ENCODE measurements around the gene HBG2. TPM values are rescaled to one million over a fixed set of nuclear protein-coding genes. Genes with fewer than 3 reads are reported as not detected.
"Not testable (repeated sequence)": the region's sequence is repeated elsewhere in the genome, so short reads cannot be mapped to it uniquely, and the experiment has no call there.

The HBG2 gene
- 272 and 470 TPM in 2 replicates for total RNA-seq (2011; cell fraction: chromatin; rRNA removed; ENCODE audit: low replicate concordance)
- total RNA-seq (2011; cell fraction: nucleolus; rRNA removed) = 1,129 and 1,276 TPM in 2 replicates
- total RNA-seq (2011; cell fraction: nucleoplasm; rRNA removed) = 972 and 1,024 TPM in 2 replicates
- 4,133 and 5,659 TPM in 2 replicates for total RNA-seq (2014; rRNA removed)
- 14,495 and 14,520 TPM in 2 replicates for total RNA-seq (2014; rRNA removed; fragmentation: Illumina TruSeq; extraction: Trizol)
- total RNA-seq (2015; rRNA removed; fragmentation: Illumina TruSeq; extraction: Trizol) = 1,503 and 1,626 TPM in 2 replicates
- 9,242 and 9,746 TPM in 2 replicates for total RNA-seq (2021)
- 14,543 and 18,939 TPM in 2 replicates for polyA plus RNA-seq (2011; rRNA removed)
- polyA plus RNA-seq (2011; cell fraction: cytosol; rRNA removed) = 11,967 and 13,477 TPM in 2 replicates
- 3,033 and 3,867 TPM in 2 replicates for polyA plus RNA-seq (2011; cell fraction: nucleus; rRNA removed)
- 2,383 and 7,190 TPM in 2 replicates for polyA plus RNA-seq (2012)
- polyA plus RNA-seq (2014; fragmentation: Illumina TruSeq; extraction: Trizol) = 5,264 and 6,648 TPM in 2 replicates
- over 10,000 TPM; 53,065 to 58,619 TPM for polyA plus RNA-seq (2014; fragmentation: Nextera tagmentation; extraction: Ambion mirVana)
- polyA plus RNA-seq (2014; rRNA removed) = 10,515 and 11,063 TPM in 2 replicates
- 2,172 and 2,198 TPM in 2 replicates for polyA minus RNA-seq (2011; rRNA and poly(A)+ RNA removed)
- polyA minus RNA-seq (2011; cell fraction: cytosol; rRNA and poly(A)+ RNA removed) = 396 and 509 TPM in 2 replicates
- polyA minus RNA-seq (2011; cell fraction: nucleus; rRNA and poly(A)+ RNA removed) = 161 and 330 TPM in 2 replicates
- percentile 100 among the genes with signal in this experiment for Bru-seq, nascent RNA
- percentile 100 among the genes with signal in this experiment for BruChase-seq, experiment 1, labeled RNA remaining after a 2-hour chase
- BruChase-seq, experiment 2, labeled RNA remaining after a 6-hour chase = percentile 100 among the genes with signal in this experiment
- long read RNA-seq, experiment 1, transcript HBG2-201 (3 exons, 614 nt) = major isoform, 3,059 of 3,300 reads
- long read RNA-seq, experiment 1, partial matches to known transcripts = 239 of 3,300 reads
- long read RNA-seq, experiment 1, other reads (novel, unspliced or antisense) = 0 of 3,300 reads
- long read RNA-seq, experiment 2, transcript HBG2-201 (3 exons, 614 nt) = major isoform, 14,263 of 14,610 reads
- long read RNA-seq, experiment 2, transcript HBG2-203 (3 exons, 307 nt) = minor isoform, 7 of 14,610 reads
- long read RNA-seq, experiment 2, partial matches to known transcripts = 294 of 14,610 reads
- long read RNA-seq, experiment 2, other reads (novel, unspliced or antisense) = 46 of 14,610 reads
- long read RNA-seq, experiment 3, transcript HBG2-201 (3 exons, 614 nt) = major isoform, 16,035 of 16,045 reads
- long read RNA-seq, experiment 3, transcript HBG2-203 (3 exons, 307 nt) = minor isoform, 10 of 16,045 reads
- long read RNA-seq, experiment 3, partial matches to known transcripts = 0 of 16,045 reads
- long read RNA-seq, experiment 3, other reads (novel, unspliced or antisense) = 0 of 16,045 reads

DNA sequence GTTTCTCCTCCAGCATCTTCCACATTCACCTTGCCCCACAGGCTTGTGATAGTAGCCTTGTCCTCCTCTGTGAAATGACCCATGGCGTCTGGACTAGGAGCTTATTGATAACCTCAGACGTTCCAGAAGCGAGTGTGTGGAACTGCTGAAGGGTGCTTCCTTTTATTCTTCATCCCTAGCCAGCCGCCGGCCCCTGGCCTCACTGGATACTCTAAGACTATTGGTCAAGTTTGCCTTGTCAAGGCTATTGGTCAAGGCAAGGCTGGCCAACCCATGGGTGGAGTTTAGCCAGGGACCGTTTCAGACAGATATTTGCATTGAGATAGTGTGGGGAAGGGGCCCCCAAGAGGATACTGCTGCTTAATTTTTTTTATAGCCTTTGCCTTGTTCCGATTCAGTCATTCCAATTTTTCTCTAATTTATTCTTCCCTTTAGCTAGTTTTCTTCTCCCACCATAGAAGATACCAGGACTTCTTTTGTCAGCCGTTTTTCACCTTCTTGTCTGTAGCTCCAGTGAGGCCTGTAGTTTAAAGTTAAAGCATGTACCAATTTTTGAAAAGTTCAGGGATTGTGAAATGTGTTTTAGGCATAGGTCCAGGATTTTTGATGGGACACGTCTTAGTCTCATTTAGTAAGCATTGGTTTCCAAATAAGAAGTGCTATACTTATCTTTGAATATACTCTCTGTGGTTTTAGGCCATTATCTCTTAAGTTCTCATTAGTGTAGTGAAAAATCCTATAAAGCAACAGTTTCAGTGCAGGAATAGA, at the start of gene HBG2:
Gene HBG2 (minus strand): TSS at position 136 of the 768 bp plus-strand sequence. CDS start 53 bp downstream, at position 83.
- Histone ChIP-seq H3K4me2 (ENCODE audit: insufficient read depth, low read length) (peak within 1 kb of the TSS; percentile 94), H3K79me2 (ENCODE audit: control insufficient read depth, insufficient read depth, low read length) (peaks cover 67% of the 10 kb centered on the region), H3K4me1 (replicated peaks in 1 of 2; ENCODE audit: control insufficient read depth in 2 of 2, insufficient read depth in 2 of 2, low read length in 2 of 2) (peaks cover 25 to 40% of the 10 kb centered on the region in 2 experiments), H3K9ac (ENCODE audit: insufficient read depth in 1 of 2, low read depth in 2 of 2, low read length in 2 of 2) (peak within 1 kb of the TSS; percentile 70 to 85; a peak in 3 of 4 replicates), H3K4me3 (peak within 1 kb of the TSS; percentile 58), H3K36me3 (ENCODE audit: control insufficient read depth, insufficient read depth, low read length) (peaks cover 20% of the 10 kb centered on the region), H2AFZ (ENCODE audit: low read depth, low read length) (peak within 1 kb of the TSS; percentile 16; the same call in 1 of the 2 replicates), H3K27ac (ENCODE audit: extremely low read depth, low read depth, low read length) (peak within 1 kb of the TSS; percentile 67)
- WGBS (ENCODE audit: insufficient coverage, low coverage, missing lambda C conversion rate) = 4% methylated on average over 3 of the region's 9 CpGs
- POLR2A ChIA-PET = interaction anchor here (0.6 to 6.9 kb wide), 8 partner anchors 12 to 37 kb away, joined by 3 to 30 read pairs (median 4); partner anchors contain the start of gene HBE1
- FAIRE-seq = peak; percentile 100
- TSS peak; percentile 73 for BruUV-seq (replicated peaks)
- H3K9me1 ChIP-seq (ENCODE audit: control insufficient read depth, insufficient read depth, low read length); H3K27me3 ChIP-seq (ENCODE audit: control insufficient read depth in 2 of 2, insufficient read depth in 2 of 2, low read length in 2 of 2); CTCF ChIA-PET (ENCODE audit: low intra/inter-chr PET ratio); H3K9me3 ChIP-seq (replicated peaks; ENCODE audit: control insufficient read depth, insufficient read depth, low read depth, low read length); in situ Hi-C loops (cut with MboI); H4K20me1 ChIP-seq (replicated peaks; ENCODE audit: control insufficient read depth, insufficient read depth, low read length); intact Hi-C loops (cut with micrococcal nuclease); TF ChIP-seq FOXM1 (CRISPR knock-in tag; IDR thresholded peaks at IDR 0.05; ENCODE audit: low read depth): not testable (repeated sequence)
- peak in 1 of 4 experiments; percentile 32 for DNase-seq (ENCODE audit: extremely low read depth in 1 of 4, low spot score in 3 of 4)
- ATAC-seq = peak; percentile 85
- TF ChIP-seq ARNT (IDR thresholded peaks at IDR 0.05) = 0 out of 4 replicates have a peak, but pooled peaks of 1 of the 2 experiments have one; percentile 73
- peak; percentile 45; the same call in 1 of the 2 replicates for TF ChIP-seq FOXM1 (IDR thresholded peaks at IDR 0.05; ENCODE audit: low read depth)
- peak; percentile 29 for TF ChIP-seq TAF9B (IDR thresholded peaks at IDR 0.05; ENCODE audit: partially characterized antibody)
- TF ChIP-seq HDAC2 (IDR thresholded peaks at IDR 0.05) = 0 out of 2 replicates have a peak, but pooled peaks have one; percentile 44
- peak; percentile 14 to 21; a peak in 1 of 4 replicates for TF ChIP-seq RAD21 (CRISPR knock-in tag; conservative IDR thresholded peaks at IDR 0.05 in 1 of 2, IDR thresholded peaks at IDR 0.05 in 1 of 2)
- TF ChIP-seq, protein P1, sequence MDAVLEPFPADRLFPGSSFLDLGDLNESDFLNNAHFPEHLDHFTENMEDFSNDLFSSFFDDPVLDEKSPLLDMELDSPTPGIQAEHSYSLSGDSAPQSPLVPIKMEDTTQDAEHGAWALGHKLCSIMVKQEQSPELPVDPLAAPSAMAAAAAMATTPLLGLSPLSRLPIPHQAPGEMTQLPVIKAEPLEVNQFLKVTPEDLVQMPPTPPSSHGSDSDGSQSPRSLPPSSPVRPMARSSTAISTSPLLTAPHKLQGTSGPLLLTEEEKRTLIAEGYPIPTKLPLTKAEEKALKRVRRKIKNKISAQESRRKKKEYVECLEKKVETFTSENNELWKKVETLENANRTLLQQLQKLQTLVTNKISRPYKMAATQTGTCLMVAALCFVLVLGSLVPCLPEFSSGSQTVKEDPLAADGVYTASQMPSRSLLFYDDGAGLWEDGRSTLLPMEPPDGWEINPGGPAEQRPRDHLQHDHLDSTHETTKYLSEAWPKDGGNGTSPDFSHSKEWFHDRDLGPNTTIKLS (IDR thresholded peaks at IDR 0.05; ENCODE audit: borderline replicate concordance, low read depth) = peak; percentile 22; the same call in 1 of the 2 replicates
- TF ChIP-seq, protein P2, sequence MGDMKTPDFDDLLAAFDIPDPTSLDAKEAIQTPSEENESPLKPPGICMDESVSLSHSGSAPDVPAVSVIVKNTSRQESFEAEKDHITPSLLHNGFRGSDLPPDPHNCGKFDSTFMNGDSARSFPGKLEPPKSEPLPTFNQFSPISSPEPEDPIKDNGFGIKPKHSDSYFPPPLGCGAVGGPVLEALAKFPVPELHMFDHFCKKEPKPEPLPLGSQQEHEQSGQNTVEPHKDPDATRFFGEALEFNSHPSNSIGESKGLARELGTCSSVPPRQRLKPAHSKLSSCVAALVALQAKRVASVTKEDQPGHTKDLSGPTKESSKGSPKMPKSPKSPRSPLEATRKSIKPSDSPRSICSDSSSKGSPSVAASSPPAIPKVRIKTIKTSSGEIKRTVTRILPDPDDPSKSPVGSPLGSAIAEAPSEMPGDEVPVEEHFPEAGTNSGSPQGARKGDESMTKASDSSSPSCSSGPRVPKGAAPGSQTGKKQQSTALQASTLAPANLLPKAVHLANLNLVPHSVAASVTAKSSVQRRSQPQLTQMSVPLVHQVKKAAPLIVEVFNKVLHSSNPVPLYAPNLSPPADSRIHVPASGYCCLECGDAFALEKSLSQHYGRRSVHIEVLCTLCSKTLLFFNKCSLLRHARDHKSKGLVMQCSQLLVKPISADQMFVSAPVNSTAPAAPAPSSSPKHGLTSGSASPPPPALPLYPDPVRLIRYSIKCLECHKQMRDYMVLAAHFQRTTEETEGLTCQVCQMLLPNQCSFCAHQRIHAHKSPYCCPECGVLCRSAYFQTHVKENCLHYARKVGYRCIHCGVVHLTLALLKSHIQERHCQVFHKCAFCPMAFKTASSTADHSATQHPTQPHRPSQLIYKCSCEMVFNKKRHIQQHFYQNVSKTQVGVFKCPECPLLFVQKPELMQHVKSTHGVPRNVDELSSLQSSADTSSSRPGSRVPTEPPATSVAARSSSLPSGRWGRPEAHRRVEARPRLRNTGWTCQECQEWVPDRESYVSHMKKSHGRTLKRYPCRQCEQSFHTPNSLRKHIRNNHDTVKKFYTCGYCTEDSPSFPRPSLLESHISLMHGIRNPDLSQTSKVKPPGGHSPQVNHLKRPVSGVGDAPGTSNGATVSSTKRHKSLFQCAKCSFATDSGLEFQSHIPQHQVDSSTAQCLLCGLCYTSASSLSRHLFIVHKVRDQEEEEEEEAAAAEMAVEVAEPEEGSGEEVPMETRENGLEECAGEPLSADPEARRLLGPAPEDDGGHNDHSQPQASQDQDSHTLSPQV (IDR thresholded peaks at IDR 0.05) = peak; percentile 50; the same call in 1 of the 2 replicates
